SIG-M5 treated with dmso at 0.1 percent for 504 hours (cell line): Measurements from ENCODE around the gene PTPRN2.
"Not testable (repeated sequence)": the region's sequence is repeated elsewhere in the genome, so short reads cannot be mapped to it uniquely, and the experiment has no call there.

Source experiments
- DNase-seq: peaks from one replicate; lab custom pipeline; 2025; ENCODE audit not compliant: unreplicated experiment; lab: John Stamatoyannopoulos, UW

The PTPRN2 gene

DNA sequence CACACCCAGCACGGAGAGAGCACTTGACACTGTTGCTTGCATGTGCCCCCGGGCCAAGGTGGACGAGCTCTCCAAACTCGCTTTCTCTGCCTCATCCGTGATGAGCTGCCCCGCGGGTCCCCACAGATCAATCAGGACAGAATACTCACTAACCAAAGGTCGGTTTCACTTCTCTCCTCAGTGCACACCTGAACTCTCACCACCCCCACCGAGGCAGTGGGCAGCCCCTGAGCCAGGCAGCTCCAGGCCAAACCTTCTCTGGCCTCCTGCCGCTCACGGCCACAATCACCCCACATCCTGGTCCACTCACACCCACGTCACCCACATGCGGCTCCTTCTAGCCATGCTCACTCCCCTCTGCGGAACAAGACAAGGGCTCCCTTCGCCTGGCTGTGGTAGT is 806.9 kb downstream of the PTPRN2 start:
- no peak for DNase-seq

DNA sequence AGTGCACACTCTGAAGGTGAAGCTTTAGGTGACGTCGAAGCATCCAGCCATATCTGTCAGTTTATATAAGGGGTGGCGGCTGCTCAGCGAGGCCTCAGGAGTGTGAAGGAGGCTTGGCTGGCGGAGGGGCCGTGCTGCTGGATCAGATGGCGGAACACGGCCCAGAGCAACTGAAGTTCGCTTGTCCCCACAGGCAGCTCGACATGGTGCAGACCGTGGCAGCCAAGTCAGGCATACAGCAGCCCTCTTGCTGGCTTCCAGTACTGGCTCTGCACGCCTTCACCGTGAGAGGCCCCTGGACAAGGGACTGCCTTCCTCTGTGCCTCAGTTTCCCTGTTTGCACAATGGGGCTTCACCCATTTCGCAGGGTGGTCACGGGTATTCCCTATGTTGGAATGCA is 807.3 kb downstream of the PTPRN2 start:
- no peak for DNase-seq

- DNase-seq: no peak
Observed at GRCh38 chr7:157779206-157779605, 808.4 kb downstream of the PTPRN2 start.

GRCh38 chr7:157777194-157777762 is 810.3 kb downstream of the PTPRN2 start:
- not testable (repeated sequence) for DNase-seq

DNA sequence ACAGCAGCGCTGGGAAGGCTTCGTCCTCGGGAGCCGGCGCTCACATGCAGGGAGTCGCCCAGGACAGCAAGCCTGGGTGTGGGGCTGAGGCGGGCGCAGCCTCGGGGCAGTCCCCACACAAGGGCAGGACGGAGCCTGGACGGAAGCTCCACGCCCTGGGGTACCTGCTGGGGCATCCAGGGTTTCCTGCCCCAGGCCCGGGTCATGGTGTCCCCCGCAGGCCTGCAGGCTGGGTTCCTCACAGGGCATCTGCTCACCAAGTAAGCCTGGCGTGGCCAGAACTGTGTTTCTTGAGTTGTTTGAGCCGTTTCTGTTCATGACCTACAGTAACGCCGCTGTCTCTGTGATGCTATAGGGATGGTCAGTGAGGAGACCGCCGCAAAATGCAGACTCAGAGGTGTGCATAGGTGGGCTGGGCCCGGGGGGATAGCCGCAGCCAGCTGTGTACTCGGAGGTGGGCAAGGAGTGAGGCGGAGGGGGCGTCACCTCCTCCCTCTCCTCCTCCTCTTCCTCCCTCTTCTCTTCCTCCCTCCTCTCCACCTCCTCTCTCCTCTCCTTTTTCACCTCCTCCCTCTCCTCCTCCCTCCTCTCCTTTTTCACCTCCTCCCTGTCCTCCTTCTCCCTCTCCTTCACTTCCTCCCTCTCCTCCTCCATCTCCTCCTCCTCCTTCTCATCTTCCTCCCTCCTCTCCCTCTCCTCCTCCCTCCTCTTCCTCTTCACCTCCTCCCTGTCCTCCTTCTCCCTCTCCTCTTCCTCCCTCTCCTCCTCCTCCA is 811.9 kb downstream of the PTPRN2 start:
- DNase-seq: no peak

DNA sequence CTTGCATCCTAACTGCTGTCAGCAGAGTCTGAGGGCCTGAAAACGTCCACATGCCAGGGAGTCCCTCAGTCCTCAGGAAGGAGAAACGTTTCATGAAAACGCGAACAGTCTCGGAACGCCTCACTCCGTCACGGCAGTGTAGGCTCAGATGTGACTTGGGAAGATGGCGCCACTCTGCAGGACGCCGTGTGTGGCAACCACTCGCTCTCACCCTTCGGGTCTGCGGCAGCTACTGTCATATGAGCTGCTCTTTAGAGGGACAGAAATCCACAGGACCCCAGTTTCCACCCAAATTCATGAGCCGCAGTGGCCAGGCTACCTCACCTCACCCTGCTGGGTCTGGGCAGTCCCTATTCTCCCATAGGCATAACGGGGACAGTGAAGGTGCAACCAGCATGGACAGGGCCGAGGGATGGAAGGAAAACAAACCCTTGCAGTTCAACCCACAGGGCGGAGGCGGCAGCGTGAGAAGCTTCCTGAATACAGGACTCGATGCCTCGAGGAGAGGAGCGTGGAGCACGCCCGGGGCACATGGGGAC is 812.5 kb downstream of the PTPRN2 start:
- no peak for DNase-seq

- DNase-seq: no peak
Observed at GRCh38 chr7:157774495-157774894, 813.1 kb downstream of the PTPRN2 start.

DNA sequence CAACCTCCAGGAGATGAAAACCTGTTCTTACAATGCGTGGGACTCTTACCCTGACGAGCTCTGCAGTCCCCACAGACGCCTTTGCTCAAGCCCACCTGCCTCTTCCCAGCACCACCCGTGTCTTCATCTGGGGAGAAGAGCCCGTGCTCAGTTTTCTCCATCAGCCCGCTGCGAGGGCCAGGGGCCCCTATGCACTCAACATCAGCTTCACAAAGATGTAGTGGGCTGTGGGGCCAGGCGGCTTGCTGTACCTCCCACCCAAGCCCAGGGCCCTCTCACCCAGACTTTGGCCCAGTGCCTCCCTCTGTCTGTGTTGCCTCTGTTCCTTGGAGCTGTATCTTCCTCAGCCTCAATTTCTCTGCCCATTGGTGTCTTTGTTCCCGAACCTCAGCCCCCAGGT is 814.3 kb downstream of the PTPRN2 start:
- DNase-seq: no peak

DNA sequence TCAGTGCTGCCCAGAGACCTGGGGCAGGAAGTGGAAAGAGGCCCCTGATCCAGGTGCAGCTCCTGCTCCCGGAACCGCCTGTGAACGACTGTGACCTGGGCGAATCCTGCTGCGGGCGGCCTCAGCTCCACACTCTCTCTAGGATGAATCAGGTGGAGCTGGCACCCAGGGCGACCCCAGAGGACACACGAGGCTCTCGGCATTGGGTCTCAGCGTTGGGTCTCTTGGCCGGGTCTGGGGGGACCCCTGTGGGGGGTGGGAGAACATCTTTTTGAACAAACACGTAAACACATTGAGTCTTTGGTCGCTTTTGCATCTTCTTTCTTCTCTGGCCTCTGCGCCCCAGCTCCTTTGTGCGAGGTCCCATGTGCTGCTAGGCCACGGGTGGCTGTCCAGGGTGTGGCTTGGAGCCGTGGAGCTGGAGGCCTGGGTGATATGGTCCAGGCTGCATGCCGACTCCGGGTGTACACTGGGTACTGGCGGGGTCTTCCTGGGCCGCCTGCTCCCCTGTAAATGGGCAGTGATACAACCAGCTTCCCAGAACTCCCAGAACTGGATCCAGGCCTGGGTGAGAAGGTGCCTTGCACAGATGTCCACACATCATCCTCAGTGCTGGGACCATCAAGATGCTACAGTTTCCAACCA is 815.0 kb downstream of the PTPRN2 start:
- DNase-seq: no peak

DNA sequence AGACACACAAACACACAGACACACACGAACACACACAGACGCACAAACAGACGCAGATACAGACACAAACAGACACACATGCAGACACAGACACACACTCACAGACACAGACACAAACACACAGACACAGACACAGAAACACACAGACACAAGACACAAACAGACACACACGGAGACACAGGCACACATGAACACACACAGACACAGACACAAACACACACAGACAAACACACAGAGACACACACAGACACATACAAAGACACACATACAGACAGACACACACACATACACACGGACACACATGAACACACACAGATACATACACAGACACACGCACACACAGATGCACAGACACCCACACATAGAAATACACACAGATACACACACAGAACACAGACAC is 815.9 kb downstream of the PTPRN2 start:
- no peak for DNase-seq

- no peak for DNase-seq
Observed at GRCh38 chr7:157770716-157771320, 816.8 kb downstream of the PTPRN2 start.

GRCh38 chr7:157769526-157770215 is 818.0 kb downstream of the PTPRN2 start:
- DNase-seq: peak; percentile 5

- no peak for DNase-seq
Observed at GRCh38 chr7:157769086-157769485, 818.5 kb downstream of the PTPRN2 start.

GRCh38 chr7:157768198-157768597 is 819.4 kb downstream of the PTPRN2 start:
- no peak for DNase-seq

DNA sequence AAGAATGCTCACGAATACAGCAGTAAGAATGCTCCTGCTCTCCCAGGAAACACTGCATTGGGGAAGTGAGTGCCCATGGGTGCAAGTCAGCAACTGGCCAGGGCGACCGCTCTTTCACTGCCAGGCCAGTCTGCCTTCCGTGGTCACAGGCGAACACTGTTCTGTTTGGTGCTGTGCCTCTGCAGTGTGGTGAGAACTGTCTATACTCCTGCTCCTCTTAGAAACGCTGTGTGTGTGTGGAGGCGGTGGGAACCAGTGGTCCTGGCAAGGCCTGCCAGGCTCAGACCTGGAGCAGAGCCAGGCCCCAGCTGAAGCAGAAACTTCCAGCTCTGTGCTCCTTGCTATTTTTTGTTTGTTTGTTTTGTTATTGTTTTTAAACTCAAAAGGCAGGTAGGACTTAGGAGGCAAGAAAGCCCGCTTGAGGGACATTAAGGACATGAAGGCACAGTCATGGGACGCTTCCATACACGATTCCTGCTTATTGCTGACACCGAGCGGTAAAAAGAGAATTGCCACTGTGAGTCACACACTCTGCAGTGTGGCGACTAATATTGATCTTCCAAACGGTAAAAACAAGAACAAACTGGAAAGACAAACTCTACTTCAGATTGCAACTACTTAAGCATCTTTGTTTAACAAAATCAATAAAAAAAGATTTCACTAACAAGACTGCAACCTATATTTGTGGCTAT is 820.0 kb downstream of the PTPRN2 start:
- no peak for DNase-seq

- DNase-seq: no peak
Observed at GRCh38 chr7:157766098-157766497, 821.5 kb downstream of the PTPRN2 start.

DNA sequence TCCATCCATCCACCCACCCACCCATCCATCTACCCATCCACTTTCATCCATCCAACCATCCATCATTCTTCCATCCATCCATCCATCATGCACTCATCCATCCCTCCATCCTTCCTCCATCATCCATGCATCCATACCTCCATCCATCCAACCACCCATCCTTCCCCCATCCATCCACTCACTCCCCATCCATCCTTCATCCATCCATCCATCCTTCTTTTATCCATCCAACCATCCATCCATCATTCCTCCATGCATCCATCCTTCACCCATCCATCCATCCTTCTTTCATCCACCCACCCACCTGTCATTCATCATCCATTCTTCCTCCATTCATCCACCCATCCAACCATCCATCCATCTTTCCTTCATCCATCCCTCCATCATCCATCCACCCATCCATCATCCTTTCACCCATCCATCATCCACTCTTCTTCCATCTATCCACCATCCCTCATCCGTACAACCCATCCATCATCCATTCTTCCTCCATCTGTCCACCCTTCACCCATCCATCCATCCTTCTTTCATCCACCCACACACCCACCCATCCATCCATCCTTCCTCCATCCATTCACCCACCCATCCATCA is 822.6 kb downstream of the PTPRN2 start:
- no peak for DNase-seq

GRCh38 chr7:157764193-157764592 is 823.4 kb downstream of the PTPRN2 start:
- DNase-seq: no peak

GRCh38 chr7:157763279-157764000 is 824.2 kb downstream of the PTPRN2 start:
- DNase-seq: no peak
